Stimulated activated CD8-positive, alpha-beta memory T cell treated with anti-CD3 and anti-CD28 coated beads, Interleukin-15, amount 100 ng/mL, for 1 hour (primary cell): ENCODE results near the gene TADA2B.

Experiments used
- DNase-seq: peaks from one replicate; pipeline ENCODE4 v3.0.0-alpha.2; 2020; ENCODE audit warnings: low read depth

The TADA2B gene

DNA sequence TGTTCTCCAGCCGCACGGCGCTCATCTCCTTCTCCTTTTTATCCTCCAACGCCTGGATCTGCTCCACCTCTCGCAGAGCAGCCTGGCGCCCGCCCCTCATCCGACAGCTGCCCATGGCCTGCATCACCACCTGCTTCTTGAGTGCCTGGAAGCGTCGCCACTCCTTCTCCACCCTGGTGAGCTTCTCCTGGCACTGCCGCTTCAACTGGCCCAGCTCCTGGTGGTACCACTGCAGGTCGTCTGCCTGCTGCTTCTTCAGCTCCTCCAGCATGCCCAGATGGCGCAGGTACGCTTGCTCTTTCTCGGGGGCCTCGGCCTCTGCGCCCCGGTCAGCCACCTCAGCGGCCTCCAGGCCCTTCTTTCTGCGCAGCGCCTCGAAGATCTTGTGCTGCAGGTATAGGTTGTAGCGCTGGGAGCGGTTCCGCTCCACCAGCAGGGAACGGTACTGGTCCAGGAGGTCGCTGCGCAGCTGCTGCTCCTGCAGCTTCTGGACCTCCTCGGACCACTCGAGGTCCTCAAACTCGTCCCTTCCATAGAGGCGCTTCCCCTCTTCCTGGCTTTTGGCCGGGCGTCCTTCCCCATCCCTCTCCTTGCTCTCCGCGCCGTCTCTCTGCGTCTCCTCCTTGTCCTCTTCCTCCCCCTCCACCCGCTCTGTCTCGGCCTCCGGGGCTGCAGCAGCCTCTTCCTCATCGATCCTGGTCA lies 1.2 kb upstream of the TADA2B start:
- DNase-seq, result no peak

DNA sequence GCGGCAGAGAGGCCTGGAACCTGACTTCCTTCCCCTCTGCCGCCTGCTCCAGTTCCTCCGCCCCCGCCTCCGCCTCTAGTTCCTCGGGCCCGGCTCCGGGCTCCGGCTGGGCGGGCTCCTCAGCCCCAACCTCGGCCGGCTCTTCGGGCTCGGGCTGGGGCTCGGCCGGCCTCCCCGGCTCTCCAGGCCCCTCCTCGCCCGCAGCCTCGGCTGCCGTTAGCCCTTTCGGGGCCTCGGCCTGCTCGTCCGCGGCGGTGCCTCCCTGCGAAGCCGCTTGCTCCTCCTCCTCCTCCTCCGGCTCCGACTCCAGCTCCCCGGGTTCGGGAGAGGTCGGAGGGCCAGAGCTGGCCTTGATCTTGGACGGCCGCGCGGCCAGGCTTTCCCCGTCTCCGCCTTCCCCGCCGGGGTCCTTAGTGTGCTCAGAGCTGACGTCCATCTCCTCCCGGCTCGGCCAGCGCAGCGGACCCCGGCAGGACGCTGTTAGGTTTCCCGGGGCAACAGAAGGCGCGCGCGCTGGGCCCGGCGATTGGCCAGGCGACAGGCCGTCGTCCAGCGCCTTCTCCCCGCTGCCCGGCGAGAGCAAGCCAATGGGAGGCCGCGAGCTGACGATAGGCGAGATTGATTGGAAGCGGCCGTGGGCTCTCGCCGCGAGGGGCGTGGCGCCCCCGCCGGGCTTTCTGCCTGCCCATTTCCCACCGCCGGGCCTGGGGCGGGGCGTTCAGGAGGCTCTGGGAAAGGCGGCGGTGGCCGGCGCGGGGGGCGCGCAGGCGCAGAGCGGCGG lies 479 bp upstream of the TADA2B start:
- peak; percentile 65 for DNase-seq

DNA sequence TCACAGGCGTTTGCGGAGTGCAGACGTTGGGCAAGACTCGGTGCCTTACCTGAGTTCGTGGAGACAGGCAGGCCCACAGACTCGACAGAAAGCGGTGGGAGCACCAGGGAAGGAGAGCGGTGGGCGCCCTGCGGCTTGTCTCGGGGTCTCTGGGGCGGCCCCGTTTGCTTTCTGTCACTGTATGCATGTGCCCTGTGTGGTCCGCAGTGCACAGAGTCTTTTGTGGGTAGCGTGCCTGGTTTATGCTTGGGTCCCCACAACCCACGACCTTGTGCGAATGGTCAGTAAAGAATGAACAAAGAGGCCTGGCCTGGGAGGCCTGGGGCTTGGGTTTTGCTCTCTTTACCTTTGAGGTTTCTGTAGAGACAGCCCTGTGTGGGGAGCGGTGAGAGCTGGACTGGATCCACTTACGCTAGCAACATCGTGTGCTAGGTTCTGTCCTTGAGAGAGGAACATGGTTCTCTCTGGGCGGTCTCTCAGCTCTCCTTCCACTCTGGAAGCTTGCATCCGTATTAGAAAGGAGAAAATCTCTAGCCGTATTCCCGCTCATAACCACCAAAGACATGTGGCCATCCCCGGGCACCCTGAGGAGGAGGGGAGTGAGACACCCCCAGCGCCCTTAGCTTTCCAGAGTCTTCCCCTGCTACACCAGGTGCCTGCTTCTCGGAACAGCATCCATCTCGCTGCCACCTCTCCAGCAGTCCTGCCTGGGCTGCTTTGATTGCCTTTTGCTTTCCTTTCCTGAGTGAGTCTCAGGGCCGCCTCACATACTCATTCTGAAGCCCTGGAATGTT lies 1.2 kb downstream of the TADA2B start:
- DNase-seq, result no peak

DNA sequence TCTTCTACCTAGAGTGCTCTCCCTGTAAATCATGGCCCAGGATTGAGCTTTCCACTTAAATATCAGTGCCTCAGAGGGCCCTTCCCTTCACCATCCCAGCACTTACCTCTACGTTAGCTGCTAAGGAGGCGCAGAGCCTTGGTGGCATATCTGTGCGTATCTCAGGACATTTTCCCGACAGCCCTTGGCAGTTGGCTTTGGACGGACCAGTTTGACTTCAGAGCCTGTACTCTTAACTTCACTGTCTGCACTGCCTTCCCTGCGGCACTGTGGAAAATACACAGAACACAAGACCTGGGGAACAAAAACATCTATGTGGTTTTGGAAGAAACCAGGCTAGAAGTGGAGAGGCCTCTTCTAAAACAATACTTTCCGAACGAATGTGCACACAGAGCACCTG lies 2.4 kb downstream of the TADA2B start:
- DNase-seq, result no peak

DNA sequence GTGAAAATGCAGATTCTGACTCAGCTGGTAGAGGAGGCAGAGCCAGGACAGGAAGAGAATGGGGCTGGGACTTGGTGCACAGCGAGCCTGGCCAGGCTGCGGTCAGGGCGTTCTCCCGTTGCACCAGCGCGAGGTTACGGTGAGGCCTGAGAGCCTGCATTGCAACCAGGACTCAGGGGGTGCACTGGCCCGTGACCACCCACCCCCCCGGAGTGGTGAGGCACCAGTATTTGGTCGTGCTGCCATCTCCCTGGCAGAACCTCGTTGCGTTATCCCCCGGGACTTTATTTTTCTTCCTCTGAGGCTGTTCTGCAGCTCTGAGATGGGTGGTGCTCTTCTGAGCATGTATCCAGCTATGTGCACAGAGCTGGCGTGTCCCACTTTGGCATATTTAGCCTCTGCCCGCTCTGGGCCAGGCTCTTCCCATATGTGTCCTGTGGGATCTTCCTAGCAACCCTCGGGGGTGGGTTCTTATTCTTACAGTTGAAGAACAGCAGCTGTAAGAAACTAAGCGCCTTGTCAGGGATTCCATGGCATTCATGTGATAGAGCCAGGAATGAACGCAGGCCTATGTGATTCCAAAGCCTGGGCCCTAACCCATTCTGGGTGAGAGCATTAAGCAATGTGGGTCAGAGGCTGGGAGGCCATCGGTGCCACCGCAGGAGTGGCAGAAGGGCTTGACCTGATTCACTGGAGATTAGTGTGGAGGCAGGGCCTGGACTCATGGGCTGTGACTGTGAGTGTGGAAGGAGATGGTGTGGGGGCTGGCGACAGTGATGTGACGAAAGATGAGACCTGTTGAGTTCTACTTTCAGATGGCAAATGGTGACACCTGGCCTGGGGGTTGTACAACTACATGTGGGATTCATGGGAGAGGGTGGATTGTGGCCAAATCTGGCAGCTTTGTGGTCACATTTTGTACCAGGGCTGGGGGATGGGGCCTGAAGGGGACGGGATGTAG lies 3.1 kb downstream of the TADA2B start:
- no peak for DNase-seq

DNA sequence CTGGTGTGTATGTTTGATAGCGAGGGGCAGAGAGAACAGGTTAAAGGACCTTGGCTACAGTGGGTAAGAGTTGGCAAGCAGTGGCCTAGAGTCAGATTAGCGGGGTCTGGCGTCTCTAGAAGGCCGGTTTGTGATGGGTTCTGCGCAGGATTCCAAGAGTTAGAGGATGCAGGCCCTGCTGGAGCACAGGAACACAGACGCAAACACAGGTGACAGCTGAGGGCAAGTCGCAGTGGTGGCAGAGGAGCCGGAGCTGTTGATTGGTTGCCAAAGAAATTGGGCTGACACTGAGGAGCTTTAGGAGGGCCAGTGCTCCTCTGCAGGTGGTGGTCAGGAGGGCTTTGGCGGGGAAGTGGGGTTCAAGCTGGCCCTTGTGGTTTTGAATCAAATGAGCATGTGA lies 3.8 kb downstream of the TADA2B start:
- no peak for DNase-seq

DNA sequence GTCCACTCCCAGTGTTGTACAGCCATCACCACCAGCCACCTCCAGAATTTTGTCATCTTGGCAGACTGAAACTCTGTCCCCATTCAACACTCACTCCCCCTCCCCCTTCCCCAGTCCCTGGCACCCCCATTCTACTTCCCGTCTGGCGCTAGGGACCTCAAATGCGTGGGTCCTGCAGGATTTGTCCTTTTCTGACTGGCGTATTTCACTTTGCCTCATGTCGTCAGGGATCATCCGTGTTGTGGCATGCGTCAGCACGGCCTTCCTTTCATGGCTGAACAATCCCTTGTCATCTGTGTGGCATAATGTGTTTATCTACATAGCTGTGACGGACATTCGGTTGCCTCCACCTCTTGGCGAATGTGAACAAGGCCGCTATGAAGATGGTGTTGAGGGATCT lies 5.5 kb downstream of the TADA2B start:
- DNase-seq, result no peak

DNA sequence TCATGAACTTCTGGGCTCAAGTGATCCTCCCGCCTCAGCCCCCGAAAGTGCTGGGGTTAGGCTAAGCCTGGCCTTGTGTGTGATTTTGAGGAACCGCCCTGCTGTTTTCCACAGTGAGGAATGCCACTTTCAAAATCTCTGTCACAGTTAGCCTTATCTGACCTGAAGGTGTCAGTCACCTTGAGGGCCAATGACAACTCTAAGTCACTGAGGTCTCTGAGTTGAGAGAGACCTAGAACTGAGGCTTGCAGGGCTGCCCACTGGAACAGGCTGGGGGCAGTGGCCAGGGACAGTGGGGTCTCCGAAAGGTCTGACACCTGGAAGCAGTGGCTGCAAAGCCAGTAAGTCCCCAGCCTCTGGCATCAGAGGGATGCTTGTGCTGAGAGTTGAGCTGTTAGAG lies 6.1 kb downstream of the TADA2B start:
- DNase-seq, result no peak

DNA sequence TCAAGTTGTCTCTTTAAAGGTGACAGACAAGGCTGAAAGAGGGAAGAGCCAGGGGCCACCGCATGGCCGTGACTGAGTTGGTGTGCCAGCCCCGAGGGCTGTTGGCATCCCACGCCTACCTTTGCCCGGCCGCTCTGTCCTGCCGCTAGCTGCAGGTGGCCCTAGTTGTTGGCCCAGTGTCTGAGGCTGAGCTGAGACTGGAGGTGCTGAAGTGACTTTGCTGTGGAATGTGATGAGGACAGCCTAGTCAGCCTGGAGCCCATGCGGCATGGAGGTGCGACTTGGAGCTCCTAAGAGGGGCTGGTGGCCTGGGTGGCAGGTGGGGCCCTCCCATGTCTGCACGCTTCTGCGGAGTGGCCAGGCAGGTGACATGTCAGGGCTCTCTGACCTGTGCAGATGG lies 6.6 kb downstream of the TADA2B start:
- DNase-seq, result no peak

DNA sequence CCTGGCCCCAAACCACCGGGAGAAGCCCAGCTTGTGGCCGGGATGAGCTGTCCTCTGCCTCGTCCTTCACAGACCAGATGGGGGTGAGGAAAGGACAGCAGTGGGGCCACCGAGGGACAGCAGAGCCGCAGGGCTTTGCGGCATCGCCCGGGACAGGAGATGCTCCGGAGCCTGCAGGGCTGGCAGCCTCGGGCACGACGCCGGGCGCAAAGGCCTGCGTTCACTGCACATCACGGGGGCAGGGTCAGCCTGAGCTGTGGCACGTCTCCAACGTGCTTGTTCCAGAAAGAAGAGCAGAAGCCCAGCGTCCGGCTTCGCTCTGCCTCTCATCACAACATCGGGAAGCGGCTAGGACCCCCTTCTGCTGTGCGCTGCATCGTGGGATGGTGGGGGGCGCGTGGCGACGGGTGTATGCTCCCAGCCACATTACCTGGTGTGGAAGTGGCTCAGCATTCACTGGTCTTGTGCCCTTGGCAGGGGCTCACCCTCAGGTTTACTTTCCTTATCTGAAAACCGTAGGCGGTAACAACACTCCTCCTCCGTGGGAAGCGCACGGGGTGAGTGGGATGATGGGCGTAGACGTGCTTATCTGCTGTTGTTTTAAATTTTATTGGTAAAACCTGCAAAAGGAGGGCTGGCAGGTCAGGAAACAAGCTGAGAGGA lies 7.4 kb downstream of the TADA2B start:
- no peak for DNase-seq

DNA sequence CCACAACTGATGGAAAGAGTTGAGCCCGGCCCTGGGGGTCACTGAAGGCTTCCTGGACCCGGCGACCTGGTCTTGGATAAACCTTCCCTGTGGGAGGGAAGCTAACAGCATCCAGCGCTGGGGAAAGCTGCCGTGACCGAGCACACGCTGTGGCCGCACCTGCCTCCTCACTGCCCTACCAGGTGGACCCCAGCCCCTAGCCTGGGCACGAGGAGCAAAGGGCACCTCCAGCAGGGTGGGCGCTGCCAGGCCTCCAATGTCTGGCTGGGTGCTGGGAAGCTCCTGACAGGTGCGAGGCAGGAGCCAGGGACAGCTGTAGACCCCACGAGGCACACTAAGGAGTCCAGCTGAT lies 7.9 kb downstream of the TADA2B start:
- DNase-seq, result no peak

DNA sequence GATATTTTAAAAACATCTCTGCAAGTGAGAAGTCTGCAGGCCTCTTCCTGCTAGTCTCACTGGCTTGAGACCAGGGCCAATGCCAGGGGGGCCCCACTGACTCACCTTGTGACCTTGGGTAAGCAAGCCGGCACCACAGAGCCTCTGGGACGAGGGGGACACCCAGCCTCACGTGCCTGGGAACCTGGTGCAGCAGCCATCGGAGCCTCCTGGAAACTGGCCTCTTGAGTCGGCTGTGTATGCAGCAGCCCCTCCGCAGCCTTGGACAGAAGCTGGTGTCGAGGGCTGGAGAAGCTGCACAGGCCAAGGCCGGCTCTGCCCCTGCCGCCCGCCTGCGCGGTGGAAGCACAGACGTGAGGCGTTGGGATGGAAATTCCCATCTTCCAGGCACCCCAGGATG lies 8.7 kb downstream of the TADA2B start:
- DNase-seq, result no peak

DNA sequence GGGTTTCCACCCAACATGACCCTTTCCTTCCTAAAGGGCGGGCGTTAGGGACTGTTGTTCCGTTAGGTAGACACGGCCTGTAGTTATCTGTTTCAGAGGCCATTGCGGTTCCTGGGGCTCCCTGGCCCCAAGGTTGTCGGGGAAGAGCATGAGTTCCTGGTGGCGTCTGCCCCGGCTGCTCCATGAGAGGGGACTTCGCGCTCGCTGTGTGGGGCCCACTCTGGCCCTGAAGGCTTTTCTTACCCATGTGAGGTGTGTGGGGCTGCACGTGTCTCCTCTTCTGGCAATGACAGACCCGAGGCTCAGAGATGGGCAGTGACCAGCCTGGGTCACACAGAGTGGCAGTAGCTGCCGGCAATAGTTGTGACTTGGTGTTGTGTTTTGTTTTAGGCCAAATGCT lies 9.1 kb downstream of the TADA2B start:
- no peak for DNase-seq

DNA sequence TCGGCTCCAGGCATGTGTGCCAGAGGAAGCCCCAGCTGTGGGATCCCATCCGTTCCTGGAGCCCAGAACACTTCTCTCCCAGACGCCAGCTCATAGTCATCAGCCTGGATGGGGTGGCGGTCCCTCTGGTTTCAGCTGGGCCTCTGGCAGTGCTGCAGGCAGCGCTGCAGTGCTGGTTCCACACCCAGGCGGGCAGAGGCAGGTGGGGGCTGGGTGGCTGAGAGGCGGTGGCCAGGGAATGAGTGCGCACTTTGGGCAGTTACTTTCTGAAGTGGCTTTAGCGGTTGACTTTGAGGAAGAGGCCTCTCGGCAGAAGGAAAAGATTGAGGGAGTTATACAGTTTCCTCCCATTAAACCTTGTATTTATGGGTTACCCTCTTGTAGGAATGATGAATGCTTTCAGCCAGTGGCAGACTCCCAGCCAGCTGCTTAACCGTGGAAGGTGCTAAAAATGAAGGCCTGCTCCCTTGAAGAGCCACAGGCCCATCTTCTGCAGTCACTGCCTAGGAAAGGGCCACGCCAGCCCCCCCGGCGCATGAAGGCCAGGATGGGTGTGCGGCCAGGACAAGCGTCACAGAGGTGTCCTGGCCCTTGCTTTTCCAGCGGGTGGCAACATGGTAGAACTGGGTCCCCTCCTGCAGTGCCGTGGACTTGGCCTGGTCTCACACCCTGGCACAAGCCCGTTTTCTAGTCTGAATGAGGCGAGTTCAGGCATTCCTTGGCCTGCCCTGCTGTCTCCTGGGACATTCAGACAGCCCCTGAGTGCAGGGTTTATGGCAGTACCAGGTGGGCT lies 9.9 kb downstream of the TADA2B start:
- no peak for DNase-seq

DNA sequence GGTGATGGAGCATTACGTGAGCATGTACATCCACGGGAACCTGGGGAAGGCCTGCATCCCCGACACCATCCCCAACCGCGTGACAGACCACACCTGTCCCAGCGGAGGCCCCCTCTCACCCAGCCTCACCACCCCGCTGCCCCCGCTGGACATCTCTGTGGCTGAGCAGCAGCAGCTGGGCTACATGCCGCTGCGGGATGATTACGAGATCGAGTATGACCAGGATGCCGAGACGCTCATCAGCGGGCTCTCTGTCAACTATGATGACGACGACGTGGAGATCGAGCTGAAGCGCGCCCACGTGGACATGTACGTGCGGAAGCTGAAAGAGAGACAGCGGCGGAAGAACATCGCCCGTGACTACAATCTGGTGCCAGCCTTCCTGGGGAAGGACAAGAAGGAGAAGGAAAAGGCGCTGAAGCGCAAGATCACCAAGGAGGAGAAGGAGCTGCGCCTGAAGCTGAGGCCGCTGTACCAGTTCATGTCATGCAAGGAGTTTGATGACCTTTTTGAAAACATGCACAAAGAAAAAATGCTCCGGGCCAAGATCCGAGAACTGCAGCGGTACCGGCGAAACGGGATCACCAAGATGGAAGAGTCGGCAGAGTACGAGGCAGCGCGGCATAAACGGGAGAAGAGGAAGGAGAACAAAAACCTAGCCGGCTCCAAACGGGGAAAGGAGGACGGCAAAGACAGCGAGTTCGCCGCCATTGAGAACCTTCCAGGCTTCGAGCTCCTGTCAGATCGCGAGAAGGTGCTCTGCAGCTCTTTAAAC lies 11.1 kb downstream of the TADA2B start:
- DNase-seq, result no peak

DNA sequence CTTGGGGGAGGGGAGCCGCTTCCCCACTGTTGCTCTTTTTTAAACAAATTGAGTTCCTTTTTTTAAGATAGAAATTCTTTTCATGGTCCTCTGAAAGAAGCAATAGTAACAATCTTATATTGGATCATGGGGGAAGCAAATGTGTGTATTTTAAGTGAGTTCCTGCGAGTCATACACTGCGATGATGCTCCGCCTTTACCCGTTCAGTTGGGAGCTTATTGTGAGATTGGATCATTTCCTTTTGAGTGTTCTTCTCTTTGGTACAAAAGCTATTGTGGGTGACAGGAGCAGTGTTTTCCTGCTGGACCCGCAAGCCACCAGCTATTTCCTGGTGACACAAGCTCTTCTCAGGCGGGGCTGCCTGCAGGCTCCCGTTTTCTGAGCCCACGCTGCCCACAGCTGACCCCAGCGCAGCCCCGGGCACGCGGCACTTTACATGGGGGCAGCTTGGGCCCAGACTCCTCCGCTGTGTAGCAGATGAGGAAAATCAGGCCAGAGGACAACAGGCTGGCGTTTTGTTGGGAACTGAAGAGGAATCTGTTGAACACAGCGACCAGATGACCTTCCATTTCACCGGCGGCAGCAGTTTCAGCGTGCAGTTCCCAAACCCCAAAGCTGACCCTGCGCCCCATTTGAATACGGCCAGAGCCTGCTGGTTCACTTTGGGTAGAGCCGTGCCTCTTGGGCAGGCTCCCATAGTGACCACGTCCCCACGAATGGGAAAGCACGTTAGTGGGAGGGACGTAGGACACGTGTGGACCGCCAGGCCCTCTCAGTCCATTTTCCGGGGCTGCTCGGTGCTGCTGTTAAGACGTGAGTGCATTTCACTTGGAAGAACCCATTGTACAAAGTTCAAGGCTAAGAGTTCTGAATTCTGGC lies 12.2 kb downstream of the TADA2B start:
- no peak for DNase-seq

DNA sequence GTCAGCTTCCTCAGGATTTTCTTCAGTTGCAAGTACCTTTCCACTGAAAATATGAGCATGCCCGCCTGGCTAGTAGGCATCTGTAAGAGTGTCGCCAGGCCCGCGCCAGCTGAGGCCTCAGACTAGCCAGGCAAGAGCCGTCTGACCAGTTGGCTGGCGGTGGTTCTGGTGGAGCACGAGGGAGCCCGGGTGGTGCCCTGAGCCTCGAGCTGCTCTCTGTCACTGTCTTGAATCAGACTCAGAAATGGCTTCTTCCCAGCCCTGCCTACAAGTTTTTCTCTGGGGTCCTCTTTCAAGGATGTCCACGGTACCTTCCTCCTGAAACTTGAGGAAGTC lies 12.8 kb downstream of the TADA2B start:
- DNase-seq, result no peak

DNA sequence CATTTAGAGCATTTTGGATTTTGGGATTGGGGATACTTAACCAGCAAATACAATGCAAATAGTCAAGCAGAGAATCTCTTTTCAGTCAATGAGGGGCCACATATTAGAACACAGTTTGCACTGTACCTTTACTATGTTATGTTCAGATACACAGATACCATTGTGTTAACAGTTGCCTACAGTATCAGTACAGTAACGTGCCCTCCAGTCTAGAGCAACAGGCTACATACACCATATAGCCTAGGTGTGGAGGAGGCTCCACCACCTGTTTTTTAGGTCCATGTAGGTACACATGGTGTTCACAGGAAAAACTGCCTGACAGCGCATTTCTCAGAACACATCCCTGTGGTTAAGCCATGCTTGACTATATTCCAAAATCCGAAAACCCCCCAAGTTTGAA lies 15.6 kb downstream of the TADA2B start:
- no peak for DNase-seq

DNA sequence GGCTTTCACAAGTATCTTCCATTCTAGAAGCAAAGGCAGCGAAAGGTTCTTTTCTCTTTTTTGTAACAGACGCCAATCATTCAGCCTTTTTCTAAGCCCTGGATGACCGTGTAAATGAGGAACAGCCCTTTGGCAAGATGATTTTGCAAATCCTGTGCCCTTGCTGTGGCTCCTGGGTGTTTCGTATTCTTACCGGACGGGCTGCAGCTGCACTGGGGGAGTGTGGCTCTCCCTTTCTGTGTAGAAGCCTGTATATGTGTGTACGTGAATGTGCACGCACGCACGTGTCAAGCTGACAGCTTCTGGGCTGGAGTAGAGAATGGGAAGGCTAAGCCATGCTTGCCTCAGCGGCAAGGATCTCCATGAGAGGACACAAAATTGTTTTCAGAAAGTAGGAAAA lies 16.5 kb downstream of the TADA2B start:
- DNase-seq, result no peak
